HG02623 (cell line): Measurements from ENCODE around the gene GRK1.
A peak's percentile ranks its signal among the peaks of the same experiment; 100 is the strongest.
"Not testable (repeated sequence)": the region's sequence is repeated elsewhere in the genome, so short reads cannot be mapped to it uniquely, and the experiment has no call there.

ENCODE experiments used
- ATAC-seq: cut with Tn5 transposase; IDR thresholded peaks from one replicate; pipeline ENCODE4 v1.9.1; 2021; ENCODE audit warnings: moderate library complexity; ENCODE audit not compliant: unreplicated experiment

The GRK1 gene

DNA sequence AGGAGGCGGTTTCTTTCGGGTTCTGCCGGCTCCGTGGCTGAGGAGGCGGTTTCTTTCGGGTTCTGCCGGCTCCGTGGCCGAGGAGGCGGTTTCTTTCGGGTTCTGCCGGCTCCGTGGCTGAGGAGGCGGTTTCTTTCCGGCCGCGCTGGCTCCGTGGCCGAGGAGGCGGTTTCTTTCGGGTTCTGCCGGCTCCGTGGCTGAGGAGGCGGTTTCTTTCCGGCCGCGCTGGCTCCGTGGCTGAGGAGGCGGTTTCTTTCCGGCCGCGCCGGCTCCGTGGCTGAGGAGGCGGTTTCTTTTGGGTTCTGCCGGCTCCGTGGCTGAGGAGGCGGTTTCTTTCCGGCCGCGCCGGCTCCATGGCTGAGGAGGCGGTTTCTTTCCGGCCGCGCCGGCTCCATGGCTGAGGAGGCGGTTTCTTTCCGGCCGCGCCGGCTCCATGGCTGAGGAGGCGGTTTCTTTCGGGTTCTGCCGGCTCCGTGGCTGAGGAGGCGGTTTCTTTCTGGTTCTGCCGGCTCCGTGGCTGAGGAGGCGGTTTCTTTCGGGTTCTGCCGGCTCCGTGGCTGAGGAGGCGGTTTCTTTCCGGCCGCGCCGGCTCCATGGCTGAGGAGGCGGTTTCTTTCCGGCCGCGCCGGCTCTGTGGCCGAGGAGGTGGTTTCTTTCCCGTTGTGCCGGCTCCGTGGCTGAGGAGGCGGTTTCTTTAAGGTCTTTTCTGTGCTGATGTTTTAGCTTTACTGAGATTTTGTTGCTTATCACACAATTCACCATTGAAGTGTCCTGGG lies 85.4 kb downstream of the GRK1 start:
- ATAC-seq: not testable (repeated sequence)

DNA sequence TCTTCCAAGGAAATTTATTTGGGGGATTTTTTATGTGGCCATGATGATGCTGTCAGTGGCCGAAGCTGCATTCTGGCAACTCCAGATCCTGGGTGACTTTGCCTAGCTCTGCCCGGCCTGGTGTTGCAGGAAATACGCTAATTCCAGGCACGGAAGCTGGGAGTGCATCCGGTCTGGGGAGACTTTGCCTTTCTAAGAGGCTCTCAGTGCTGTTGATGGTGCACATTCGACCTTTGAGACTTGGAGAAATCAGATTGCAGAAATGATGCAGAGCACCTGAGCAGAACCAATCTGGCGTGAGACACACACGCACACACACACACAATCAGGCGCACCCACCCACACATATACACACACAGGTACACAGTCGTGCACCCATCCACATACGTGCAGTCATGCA lies 86.2 kb downstream of the GRK1 start:
- no peak for ATAC-seq

DNA sequence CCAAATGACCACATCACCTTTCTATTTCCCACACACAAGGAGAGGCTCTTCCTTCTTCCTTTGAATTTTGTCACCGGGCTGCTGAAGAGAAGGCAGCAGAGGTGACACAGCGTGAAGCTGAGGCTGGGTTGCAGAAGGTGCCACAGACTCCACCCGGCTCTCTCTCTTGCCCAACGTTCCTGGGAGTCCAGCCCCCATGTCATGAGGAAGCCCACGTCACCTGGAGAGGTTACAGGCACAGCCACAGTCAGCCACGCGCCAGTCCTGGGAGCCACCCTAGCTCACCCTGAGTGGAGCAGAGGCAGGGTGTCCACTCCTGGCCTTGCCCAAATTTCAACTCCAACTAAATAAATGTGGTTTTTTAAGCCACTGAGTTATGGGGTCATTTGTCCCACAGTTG lies 87.2 kb downstream of the GRK1 start:
- ATAC-seq: no peak

DNA sequence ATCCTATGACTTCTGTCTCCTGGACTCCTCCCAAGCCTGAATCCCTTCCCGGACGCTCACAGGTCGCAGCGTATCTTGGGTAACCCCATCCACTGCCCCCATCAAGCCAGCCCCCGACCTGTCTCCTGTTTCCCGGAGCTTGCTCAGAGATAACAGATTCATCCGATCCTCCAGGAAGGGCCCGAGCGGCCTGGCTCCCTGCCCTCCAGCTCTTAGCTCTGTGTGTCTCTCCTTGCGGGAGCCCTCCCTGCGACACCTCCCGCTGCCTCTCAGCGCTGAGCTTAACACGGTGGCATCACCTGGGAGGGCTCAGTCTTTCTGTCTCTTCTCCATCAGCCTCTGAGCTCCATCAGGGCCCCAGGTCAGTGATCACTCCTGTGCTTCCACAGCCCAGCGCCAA lies 87.7 kb downstream of the GRK1 start:
- ATAC-seq: no peak

DNA sequence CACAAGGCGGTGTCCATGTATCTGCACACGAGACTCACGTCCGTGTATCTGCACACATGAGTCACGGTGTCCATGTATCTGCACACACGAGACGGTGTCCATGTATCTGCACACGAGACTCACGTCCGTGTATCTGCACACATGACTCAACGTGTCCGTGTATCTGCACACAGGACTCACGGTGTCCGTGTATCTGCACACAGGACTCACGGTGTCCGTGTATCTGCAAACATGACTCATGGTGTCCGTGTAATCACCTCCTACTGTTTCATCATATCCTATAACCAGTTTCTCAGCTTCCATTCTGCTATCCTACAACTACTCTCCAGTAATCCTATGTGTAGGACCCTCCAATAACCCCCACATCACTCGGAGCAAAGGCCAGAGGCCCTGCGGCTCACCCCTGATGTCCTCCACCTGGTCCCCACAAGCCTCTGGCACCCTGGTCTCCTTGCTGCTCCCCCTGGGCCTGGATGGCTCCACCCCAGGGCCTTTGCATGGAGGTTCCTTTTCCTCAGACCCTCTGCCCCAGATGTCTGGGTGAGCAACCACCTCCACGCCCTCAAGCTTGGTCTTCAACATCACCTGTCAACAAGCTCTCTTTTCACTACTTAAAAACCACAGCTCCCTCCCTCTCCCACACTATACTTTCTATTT lies 89.5 kb downstream of the GRK1 start:
- ATAC-seq: no peak

DNA sequence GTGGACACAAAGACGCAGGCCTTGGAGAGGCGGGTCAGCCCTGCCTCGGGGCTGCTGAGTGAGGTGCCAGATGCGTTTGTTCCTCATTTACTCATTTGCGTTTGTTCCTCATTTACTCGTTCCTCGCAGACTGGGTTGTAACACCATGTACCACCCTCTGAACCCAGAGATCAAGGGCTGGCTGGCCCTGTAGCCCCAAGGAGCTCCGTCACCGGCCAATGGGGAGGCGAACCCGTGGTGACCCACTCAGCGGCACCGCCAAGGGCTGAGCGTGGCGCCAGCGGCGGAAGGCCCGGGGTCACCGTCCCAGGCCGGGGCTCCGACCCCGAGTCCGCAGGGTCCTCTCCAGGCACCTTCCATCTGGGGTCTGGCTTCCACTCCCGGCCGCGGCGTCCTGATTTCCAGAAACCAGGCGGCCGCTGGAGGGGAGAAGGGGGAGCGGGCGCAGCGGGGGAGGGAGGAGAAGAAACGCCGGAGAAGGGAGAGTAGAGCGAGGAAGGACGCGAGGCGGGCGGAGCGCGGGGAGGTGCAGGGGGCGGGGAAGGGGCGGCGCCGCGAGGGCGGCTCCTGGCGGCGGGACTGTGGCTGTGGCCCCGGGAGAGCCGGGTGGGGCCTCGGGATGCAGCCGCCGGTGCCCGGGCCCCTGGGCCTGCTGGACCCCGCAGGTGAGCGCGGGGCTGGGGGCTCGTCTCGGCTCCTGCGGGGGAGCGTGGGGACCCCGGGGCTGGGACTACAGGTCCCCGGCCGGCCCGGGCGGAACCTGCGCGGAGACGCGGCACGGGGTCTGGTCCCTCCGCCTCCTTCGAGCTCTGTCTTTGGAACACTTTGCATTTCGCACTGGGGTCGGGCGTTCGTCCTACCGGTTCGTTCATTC lies 91.9 kb downstream of the GRK1 start, which contains the start of gene TMEM255B:
Gene TMEM255B, plus strand, starts transcription at position 576 of the 874 bp plus-strand sequence. Its CDS starts 44 bp downstream, at position 620.
- peak; percentile 80 for ATAC-seq

DNA sequence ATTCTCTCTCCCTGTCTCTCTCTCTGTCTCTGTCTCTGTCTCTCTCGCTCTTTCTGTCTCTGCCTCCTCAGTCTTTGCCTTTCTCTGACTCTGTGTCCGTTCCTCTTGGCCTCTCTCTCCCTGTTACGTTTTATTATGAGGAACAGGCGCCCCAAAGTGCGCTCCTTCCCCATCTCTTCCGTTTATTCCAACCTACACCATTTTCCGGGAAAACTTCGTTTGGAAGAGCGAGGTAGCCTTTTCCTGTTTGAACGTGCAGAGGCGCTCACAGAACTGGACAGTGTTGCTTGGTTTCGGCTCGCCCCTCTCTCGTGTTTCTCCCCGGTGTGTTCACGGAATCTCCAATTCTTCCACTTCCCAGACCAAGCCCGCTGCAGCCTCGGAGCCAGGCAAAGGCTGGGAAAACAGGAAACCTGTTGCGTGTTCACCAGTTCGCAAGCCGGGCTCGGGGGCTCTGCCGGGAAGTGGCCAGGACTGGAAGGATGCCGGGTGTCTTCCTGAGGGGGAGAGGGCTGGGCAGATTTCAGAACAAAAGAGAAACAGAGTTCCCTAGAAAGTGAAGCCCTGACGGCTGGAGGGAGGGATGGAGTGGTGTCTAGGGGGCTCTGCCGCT lies 92.6 kb downstream of the GRK1 start:
- no peak for ATAC-seq

DNA sequence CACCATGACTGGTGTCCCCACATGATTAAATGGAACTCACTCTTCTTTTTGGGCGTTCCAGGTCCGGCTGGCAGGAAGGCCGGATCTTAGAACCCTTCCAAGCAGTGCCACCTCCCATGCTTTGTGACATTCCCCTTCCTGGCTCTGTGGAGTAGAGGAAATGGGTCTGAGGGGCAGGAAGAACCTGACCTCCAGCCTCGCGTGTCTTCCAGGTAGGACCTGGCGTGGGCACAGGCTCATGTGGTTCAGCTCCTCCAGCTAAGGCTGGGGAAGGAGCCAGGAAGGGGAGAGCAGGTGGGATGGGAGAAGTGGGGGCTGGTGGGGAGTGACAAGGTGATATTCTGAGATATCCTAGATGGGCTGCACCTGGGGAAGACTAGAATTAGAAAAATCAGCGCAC lies 94.1 kb downstream of the GRK1 start:
- no peak for ATAC-seq

DNA sequence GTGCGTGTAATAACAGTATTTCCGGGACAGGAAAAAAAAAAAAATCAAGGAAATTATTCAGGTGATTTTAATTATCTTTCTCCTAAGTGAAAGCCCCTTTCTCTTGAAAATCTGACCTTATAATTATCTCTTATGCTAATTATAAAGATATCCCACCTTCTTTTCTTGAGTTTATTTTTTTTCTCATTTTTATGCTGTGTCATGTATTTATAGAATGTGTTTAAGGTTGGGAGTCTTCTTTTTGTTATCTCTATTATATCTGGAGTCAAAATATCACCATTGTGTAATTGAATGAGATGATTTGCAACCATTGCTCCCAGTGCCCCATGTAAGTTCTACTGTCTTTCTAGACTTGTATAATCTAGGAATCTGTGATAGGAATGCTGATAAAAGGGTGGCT lies 95.1 kb downstream of the GRK1 start:
- ATAC-seq: no peak

DNA sequence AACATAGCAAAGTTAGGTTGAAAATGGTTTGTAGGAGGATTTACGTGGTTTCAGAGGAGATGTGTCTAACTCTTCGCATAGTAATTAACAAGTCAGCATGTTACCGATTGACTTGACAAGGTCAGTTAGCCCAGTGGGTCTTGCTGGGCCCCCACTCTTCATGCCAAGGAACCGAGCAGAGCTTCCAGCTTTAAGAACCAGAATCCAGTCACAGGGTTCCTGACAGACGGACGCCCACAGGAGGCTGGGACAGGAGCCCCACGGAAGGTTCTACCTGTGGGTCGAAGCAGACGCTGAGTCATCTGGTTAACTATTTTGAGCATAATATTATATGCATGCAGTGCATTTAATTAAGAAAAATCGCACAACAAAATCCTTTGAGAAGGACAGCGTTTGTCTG lies 95.5 kb downstream of the GRK1 start:
- no peak for ATAC-seq

DNA sequence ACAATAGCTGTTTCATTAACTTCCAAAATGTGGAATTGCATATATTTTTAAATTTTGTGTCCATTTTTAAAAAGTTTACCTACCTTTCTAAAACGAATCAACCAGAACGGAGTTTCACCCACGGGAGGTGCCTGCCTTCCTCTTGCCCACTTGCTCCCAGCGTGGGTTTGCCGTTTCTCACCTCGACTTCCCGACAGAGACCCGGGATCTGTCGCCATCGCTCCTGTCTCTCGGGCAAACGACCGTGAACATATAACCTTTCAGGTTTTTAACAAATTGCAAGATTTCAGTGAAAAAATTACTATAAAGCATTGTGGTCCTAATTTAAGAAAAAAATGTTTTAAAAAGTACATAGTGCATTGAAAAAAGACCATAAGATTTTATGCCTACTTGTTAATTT lies 96.2 kb downstream of the GRK1 start:
- ATAC-seq: no peak

DNA sequence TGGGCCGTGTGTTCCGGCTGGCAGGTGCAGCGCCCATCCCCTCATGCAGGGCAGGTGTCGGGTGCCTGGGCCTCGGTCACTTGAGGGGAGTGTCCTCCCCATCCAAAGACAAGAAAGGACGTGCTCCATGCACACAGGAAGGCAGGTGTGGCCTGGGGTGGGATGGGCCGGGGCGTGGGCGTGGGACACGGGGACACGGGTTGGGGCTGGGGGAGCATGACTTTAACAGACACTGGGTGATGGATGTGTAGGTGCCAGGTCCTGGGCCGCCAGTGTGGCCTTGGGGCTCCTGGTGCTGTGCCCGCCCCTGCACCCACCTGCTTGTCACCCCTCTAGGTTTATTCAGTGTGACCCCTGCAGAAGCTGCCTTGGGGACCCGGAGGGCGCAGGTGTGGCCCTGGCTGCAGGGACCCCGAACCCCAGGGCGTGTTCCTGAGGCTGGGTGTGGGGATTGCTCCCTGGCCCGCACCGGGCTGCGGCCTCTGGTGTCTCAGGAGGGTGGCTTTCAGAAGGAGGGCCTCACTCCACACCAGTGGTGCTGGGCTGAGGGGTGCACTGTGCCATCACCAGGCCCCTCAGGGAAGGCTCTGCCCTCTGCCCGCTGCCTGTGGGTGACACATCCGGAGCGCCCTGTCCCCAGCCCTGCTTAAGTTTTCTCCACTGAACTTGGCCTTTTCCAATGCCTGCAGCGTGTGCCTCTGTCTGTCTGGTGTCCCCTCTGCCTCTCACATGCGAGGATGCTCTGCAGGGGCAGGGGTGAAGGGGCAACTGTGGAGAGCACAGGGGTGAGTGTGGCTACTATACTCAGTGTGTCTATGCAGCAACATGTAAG lies 97.2 kb downstream of the GRK1 start:
- ATAC-seq: no peak

DNA sequence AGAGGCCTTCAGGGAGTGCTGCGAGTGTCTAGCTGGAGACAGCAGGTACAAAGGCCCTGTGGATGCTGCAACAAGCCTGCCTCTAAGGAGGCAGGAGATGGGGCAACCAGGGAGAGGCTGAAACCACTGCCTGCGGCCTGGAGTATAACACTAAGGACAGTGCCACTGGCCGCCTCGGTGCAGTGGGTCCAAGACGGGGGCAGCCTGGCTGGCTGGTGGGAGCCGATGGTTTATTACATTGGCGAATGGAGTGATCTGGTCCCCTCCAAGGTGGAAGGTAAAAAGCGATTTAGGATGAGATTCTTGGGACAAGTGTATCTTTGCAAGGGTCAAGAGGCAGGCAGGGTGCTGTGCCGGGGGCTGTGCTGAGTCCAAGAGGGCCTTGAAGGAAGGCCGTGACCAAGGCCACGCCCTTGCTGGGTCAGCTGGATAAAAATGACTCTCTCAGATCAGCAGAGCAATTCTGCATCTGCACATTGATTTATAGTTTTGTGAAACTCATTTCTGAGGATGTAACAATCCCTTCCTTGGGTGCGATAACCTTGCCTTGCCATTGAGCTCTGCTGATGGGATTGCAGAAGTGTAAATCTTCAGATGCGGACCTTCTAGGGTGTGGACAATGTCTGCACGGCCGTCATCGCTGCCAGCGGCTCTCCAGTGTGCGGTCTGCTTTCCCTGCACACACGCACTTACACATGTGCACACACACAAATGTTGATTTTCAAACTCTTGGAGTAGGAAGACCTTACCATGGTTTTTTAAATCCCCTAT lies 98.0 kb downstream of the GRK1 start:
- no peak for ATAC-seq

DNA sequence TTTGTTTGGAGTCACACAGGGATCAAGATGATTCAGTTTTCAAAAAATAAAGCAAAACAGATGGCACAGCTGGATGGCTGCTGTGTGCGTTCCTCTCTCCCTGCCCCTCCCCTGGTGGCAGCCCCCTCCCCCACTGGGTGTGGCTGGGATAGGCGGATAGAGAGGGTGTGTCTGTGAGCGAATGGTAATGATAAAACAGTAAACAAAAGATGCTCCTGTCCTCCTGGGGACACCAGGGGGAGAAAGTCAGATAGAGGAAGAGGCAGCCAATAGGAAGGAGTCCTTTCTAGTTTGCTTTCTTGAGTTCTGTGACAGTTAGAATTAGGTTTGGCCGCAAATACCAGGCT lies 98.5 kb downstream of the GRK1 start:
- ATAC-seq: no peak

DNA sequence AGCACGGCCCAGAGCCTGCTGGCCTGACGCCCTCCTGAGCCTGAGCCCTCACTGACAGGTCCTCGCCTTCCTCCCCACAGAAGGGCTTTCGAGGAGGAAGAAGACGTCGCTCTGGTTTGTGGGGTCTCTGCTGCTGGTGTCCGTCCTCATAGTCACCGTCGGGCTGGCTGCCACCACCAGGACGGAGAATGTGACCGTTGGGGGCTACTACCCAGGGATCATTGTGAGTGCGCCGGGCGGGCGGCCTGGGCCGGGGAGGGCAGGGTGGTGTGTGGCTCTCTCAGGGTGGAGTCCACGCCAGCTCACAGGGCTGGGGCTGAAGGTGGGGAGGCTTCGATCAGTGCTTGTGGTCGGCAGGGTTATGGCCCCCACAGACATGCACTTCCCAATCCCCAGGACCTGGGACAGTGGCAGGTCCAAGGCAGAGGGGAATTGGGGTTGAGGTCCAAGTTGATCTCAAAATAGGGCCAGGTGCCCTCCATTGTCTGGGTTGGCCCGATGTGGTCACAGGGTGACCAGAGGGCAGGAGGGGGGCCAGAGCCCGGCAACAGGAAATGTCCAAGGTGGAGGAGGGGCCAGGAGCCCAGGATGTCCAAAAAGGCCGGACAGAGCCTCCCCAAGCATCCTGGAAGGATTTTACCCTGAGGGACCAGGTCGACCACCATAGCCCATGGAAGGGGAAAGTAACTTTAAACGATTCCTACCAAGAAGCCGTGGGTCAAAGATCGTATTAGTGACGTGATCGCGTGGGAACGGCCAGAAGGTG lies 99.2 kb downstream of the GRK1 start:
- ATAC-seq: no peak

DNA sequence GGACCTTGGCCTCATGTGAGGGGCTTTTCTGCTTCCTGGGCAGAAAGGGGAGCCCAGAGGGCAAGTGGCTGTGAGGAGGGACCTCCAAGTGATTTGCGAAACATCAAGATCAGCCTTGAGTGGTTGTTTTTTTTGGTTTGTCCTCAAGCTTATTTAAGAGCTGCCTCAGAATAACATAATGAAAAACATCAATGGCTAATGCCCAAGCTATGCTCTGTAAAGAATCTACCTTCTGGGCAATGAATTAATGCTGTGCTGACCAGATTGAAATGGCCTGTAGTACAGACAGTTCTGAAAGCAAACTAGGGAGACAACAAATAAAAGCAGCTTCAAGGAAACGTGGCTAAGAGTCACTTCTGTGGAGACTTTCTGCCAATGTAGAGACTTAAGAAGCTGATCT lies 100.3 kb downstream of the GRK1 start:
- ATAC-seq: no peak

DNA sequence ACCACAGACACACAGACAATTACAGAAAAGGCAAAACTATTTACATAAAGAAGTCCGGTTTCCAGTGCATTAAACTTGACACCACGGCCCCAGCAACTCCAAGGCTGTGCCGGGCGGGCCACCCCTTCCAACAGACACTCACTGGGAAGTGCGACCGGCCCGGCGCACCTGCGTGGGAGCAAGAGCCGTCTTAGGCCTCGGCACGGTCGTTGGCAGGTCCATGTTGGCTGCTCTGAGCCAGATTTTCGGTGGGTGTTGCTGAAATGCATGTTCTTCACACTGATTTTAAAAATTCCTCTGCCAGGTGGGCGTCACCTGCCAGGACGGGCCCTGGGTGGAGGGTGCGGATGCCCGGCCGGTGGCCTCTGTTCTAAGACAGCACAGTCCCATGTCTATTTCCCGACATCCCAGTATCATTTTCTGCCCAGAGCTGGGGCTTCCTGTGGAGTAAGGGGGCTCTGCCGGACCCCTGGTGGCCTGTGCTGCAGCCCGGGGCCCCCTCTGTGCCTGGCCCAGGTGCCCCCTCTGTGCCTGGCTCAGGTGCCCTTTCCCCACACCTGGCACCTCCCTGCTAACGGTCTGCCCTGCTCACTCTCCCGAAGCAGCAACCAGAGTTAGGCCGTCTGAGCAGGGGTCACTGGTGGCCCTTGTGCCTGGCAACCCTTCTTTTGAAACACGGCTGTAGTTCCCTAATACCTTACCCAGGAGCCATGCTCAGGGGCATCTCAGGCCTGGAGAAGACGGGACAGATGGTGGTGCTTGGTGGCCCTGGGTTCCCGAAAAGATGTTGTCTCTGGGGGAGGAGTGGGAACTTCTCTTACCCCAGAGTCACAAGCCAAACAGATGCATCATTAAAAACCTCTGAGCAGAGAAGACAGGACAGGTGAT lies 101.2 kb downstream of the GRK1 start:
- no peak for ATAC-seq

DNA sequence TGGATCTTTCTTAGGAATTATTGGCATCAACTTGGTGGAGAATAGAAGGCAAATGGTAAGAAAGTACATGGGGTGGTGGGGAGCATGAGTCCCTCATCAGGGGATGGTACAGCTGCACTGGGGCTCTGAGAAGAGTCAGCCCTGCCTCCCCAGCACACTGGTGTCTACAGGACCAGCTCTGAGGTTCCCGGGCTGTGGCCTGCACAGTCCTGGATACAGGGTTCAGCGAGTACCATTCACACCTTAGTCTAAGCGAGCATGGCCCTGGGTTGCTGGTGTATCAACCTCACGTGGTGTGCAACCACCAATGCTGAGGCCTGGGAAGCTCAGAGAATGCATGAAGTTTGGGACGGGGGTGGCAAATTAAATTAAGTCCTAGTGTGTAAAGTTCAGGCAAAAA lies 102.1 kb downstream of the GRK1 start:
- no peak for ATAC-seq
